C4-2B (cell line): ENCODE measurements around the gene P3H3.
"Not testable (repeated sequence)": the region's sequence is repeated elsewhere in the genome, so short reads cannot be mapped to it uniquely, and the experiment has no call there.

Source experiments
- ZFX ChIP-seq: fragments of 450-650 bp; IDR thresholded peaks from 2 replicates; pipeline ENCODE4 v1.6.1; 2017
- TF ChIP-seq, protein P1 (sequence below): fragments of 450-650 bp; conservative IDR thresholded peaks from 2 replicates; pipeline ENCODE4 v1.5.1; 2017; ENCODE audit warnings: mild to moderate bottlenecking

DNA sequence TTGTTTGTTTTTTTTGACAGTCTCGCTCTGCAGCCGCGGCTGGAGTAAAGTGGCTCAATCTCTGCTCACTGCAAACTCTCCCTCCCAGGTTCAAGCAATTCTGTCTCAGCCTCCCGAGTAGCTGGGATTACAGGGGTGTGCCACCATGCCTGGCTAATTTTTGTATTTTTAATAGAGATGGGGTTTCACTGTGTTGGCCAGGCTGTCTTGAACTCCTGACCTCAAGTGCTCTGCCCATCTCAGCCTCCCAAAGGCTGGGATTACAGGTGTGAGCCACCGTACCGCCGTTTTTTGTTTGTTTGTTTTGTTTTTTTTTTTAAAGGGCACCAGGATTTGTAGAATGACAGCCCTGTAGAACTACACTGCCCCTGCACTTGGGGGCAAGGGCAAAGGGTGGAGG, 60.6 kb downstream of the P3H3 start:
- TF ChIP-seq, protein P1, sequence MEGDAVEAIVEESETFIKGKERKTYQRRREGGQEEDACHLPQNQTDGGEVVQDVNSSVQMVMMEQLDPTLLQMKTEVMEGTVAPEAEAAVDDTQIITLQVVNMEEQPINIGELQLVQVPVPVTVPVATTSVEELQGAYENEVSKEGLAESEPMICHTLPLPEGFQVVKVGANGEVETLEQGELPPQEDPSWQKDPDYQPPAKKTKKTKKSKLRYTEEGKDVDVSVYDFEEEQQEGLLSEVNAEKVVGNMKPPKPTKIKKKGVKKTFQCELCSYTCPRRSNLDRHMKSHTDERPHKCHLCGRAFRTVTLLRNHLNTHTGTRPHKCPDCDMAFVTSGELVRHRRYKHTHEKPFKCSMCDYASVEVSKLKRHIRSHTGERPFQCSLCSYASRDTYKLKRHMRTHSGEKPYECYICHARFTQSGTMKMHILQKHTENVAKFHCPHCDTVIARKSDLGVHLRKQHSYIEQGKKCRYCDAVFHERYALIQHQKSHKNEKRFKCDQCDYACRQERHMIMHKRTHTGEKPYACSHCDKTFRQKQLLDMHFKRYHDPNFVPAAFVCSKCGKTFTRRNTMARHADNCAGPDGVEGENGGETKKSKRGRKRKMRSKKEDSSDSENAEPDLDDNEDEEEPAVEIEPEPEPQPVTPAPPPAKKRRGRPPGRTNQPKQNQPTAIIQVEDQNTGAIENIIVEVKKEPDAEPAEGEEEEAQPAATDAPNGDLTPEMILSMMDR = not testable (repeated sequence)
- TF ChIP-seq ZFX = not testable (repeated sequence)
